NCI-H1048 (cell line): ENCODE data around the gene PDCD1.
"Not testable (repeated sequence)": the region's sequence is repeated elsewhere in the genome, so short reads cannot be mapped to it uniquely, and the experiment has no call there.

Experiments
- DNase-seq: peaks from one replicate; lab custom pipeline; 2025; lab: John Stamatoyannopoulos, UW

The PDCD1 gene

DNA sequence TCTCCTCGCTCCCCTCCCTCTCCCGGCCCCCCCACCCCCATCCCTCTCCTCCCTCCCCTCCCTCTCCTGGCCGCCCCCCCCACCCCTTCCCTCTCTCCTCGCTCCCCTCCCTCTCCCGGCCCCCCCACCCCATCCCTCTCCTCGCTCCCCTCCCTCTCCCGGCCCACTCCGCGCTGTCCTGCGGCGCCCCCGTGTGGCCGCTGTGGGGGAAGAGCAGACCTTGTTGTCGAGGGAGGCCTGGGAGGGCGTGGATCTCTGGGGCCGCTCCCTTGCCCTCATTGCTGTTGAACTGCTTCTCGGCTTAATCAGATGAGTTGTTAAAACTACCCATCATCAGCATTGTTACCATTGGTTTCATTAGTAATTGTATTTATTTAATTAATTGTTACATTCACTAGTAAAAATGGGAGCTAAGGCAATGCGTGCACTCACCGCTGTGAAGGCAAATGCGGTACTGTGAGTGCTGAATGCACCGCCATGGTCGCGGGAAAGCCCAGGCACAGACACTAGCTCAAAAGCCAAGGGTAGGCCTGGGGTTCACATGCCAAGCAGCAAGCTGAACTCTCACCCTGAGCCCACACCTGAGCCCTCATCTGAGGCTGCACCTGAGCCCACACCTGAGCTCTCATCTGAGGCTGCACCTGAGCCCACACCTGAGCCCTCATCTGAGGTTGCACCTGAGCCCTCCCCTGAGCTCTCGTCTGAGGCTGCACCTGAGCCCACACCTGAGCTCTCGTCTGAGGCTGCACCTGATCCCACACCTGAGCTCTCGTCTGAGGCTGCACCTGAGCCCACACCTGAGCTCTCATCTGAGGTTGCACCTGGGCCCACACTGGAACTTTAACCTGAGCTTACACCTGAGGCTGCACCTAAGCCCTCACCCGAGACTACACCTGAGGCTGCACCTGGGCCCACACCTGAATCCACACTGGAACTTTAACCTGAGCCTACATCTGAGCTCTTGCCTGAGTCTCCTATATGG lies 19.6 kb upstream of the PDCD1 start:
- no peak for DNase-seq

GRCh38 chr2:241877197-241877685 lies 18.5 kb upstream of the PDCD1 start:
- DNase-seq = no peak

- DNase-seq = no peak
These were observed 18.0 kb upstream of the PDCD1 start for GRCh38 chr2:241876528-241877196.

GRCh38 chr2:241875754-241876527 lies 17.2 kb upstream of the PDCD1 start:
- not testable (repeated sequence) for DNase-seq

- no peak for DNase-seq
These were observed 15.7 kb upstream of the PDCD1 start for GRCh38 chr2:241874277-241874925.

DNA sequence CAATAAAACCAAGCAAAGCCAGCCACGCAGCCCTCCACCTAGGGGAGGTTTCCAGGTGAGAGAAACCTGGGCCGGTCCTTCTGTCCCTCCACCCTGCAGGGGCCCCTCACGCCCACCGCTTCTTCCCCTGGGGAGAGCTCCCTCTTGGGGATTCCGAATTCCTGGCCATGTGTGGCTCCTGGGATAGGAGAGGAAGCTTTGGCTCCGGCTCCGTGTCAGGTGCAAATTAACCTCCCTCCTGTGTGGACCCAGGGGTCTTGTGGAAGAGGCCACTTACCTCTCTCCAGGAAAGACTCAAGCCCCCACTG lies 15.1 kb upstream of the PDCD1 start:
- no peak for DNase-seq

DNA sequence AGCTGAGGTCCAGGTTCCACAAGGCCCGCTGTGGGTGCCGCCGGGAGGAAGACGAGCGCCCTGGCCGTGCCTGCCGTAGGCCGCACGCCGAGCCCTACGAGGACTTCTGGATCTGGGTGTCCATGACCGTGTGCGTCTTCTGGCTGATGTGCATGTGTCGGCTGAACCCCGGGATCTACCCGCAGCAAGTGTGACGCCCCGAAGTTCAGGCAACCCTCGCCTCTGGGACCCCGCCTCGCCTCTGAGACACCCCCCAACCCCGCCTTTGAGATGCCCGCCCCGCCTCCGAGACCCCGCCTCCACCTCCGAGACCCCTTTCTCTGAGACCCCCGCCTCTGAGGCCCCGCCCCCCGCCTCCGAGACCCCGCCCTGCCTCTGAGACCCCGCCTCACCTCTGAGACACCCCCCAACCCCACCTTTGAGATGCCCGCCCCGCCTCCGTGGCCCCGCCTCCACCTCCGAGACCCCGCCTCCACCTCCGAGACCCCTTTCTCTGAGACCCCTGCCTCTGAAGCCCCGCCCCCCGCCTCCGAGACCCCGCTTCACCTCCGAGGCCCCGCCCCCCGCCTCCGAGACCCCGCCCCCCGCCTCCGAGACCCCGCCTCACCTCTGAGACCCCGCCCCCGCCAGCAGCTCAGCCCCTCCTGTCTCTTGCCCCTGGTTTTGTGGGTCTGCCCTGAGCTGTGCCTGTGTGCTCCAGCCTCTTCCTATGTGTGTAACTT lies 14.5 kb upstream of the PDCD1 start:
- no peak for DNase-seq

DNA sequence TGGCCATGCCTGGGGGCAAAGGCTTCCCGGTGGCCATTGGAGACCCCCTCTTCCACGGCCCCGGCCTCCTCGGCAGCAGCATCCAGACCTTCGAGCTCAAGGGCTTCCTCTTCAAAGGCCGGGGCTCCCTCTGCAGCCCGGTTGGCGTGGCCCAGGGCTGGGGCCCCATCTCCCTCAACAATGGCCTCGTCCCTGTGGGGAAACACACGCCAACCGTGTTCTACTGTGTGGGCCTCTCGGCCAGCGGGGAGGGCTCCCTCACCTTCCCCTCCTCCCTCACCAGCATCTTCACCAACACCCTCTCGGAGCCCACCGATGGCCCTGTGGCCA lies 13.6 kb upstream of the PDCD1 start:
- DNase-seq = no peak

- DNase-seq = no peak
These were observed 13.0 kb upstream of the PDCD1 start for GRCh38 chr2:241871538-241872312.

GRCh38 chr2:241870611-241871537 lies 12.2 kb upstream of the PDCD1 start:
- no peak for DNase-seq

DNA sequence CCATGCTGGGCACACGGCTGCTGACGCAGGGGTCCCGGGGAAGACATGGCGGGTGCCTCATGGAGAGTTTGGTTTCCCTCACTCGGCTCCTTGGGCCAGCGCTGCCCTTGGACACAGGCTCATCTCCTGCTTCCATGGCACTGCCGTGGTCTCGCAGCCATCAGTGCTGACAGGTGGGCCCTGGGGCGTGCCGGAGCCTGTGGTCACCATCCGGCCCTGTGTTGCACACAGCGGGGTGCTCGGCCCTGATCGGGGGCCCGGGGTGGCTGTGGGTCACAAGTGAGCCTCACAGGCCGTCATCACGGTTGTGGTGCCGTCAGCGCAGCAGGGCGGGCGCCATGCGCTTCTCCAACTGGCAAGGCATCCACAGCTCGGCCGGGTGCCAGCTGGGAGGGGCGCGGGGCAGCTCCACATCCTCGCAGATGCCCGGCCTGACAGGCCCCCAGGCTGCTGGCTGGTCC lies 11.4 kb upstream of the PDCD1 start:
- DNase-seq = no peak

- DNase-seq = no peak
These were observed 10.6 kb upstream of the PDCD1 start, which contains the start of gene RTP5 for GRCh38 chr2:241869087-241869961. Gene RTP5, plus strand, starts transcription at chr2:241869729. Its CDS starts 28 bp downstream, at chr2:241869757.

DNA sequence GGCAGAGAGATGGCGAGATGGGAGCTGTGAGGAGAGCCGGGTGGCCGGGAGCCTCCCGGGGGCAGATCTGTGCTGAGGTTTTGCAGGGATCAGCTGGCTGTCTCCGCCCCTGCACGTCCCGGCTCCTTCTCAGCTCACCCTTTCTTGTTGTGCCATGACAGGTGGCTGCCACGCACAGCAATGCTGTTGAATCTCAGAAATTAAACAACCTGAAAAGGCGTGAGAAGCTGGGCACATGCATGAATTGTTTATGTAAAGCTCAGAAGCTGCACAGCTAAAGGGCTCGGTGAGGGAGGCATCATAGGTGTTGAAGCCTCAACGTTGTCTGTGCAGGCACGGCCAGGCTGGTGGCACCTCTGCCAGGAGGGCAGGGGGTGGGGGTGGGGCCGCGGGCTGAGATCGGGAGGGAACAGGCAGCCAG lies 10.0 kb upstream of the PDCD1 start:
- no peak for DNase-seq

GRCh38 chr2:241867776-241868420 lies 9.2 kb upstream of the PDCD1 start:
- DNase-seq = no peak

- DNase-seq = no peak
These were observed 8.3 kb upstream of the PDCD1 start for GRCh38 chr2:241866790-241867645.

- DNase-seq = no peak
These were observed 7.5 kb upstream of the PDCD1 start for GRCh38 chr2:241865957-241866789.
